SK-N-MC (cell line): Measurements from ENCODE around the gene SCFD2.

Experiments used
- EZH2 ChIP-seq: fragments of 200-600 bp; sonication (generic); IDR thresholded peaks from one replicate; pipeline ENCODE4 v1.6.1; 2017; ENCODE audit warnings: antibody characterized with exemption
- FOXP2 ChIP-seq: optimal IDR thresholded peaks from 2 replicates; pipeline ENCODE3; 2011; ENCODE audit warnings: mild to moderate bottlenecking, moderate library complexity; ENCODE audit not compliant: insufficient read depth; ENCODE audit errors: extremely low read length, control extremely low read depth
- POLR2AphosphoS5 ChIP-seq: IDR thresholded peaks from 2 replicates; pipeline ENCODE4 v1.6.1; 2012; ENCODE audit warnings: mild to moderate bottlenecking, low read depth, low read length, borderline replicate concordance

DNA sequence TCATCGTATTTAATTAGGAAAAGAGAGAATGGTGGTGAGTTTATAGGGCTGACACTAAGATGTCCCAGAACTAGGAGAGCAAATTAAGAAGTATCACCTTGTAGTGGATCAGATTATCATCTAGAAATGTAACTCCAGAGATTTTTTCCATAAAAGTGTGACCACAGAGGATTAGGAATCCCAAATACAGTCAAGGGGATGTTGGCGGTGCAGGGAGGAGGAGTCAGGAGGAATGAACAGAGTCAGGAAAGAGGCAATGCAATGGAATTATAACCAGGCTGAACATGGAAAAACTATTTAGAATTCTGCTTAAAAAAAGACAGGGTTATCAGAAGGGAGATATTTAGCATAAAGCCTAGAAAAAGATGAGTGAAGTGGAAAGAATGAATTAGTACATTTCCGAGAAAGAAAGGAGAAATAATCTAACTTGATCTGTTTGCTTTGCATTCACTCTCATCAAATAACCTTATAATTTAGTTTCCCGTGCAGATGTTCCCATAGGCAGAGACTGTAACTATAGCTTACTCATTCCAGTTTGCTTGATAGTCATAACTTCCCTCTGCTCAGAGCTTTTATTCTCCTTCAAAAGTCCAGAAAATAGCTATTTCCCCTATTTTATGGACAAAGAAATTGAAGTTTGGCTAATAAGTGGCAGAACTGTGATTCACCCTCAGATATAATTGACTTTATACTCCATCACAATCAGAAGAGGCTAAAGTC, 56.4 kb downstream of the SCFD2 start:
- TF ChIP-seq EZH2 (no peak), POLR2AphosphoS5 (no peak), FOXP2 (no peak)
